NB4 (cell line): ENCODE measurements around the gene BIRC6.
"Not testable (repeated sequence)": the region's sequence is repeated elsewhere in the genome, so short reads cannot be mapped to it uniquely, and the experiment has no call there.

Experiments
- CTCF ChIP-seq: IDR thresholded peaks from one replicate; pipeline ENCODE4 v1.5.1; 2012; ENCODE audit warnings: low read depth, low read length
- MYC ChIP-seq: IDR thresholded peaks from 2 replicates; pipeline ENCODE4 v1.6.1; 2011; ENCODE audit warnings: low read depth, low read length
- POLR2A ChIP-seq: IDR thresholded peaks from 2 replicates; pipeline ENCODE4 v1.6.1; 2011; ENCODE audit warnings: mild to moderate bottlenecking; ENCODE audit not compliant: insufficient read length; ENCODE audit errors: extremely low read depth
- TF ChIP-seq, protein P1 (sequence below): IDR thresholded peaks from 2 replicates; pipeline ENCODE4 v1.6.1; 2011; ENCODE audit warnings: low read depth, low read length

DNA sequence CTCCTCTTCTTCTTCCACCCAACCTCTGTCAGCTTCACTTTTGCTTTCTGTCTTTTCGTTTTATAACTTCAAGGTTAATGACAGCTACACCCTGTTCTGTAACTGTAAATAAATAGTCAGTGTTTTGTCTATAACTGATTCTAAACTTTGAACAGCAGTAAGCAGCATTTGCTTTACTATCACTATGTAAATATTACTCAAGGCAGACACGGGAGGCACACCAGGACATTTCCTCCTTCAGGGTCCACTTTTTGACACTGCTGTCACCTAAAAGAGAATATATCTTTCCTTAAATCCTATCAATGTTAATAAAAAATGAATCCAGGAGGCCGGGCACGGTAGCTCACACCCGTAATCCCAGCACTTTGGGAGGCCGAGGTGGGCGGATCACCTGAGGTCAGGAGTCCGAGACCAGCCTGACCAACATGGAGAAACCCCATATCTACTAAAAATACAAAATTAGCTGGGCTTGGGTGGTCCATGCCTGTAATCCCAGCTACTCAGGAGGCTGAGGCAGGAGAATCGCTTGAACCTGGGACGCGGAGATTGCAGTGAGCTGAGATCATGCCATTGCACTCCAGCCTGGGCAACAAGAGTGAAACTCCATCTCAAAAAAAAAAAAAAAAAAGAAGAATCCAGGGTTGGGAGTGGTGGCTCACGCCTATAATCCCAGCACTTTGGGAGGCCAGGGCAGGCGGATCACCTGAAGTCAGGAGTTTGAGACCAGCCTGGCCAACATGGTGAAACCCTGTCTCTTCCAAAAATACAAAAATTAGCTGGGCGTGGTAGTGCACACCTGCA lies 27.4 kb upstream of the BIRC6 start:
- TF ChIP-seq CTCF, MYC, POLR2A: not testable (repeated sequence)
- TF ChIP-seq, protein P1, sequence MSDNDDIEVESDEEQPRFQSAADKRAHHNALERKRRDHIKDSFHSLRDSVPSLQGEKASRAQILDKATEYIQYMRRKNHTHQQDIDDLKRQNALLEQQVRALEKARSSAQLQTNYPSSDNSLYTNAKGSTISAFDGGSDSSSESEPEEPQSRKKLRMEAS: not testable (repeated sequence)
